Heart left ventricle (tissue), 13 donors: ENCODE data around the gene CRISPLD2.

Experiments used
- CTCF ChIP-seq, 12 donors: fragments of 200-600 bp; sonication (generic) in 4 of 12; IDR thresholded peaks; one replicate each; pipeline versions ENCODE4 v1.5.0 to v1.8.0; 2018 to 2022; ENCODE audit warnings: antibody characterized with exemption in 12 of 12, mild to moderate bottlenecking in 5 of 12
- POLR2A ChIP-seq, 2 donors: fragments of 450-650 bp; IDR thresholded peaks; one replicate each; pipeline ENCODE4 v1.6.1; 2017; ENCODE audit warnings: antibody characterized with exemption in 2 of 2, mild to moderate bottlenecking in 2 of 2, moderate library complexity in 2 of 2
- donor health status: ischemic (EF 13 %, LVEDD 7.1; RV severe dilation, severe dysfunction).
- donor health status: DM: no; HTN: yes; CAD: no.
- donor health status: DM: no; HTN: no; CAD: no.
- donor health status: ischemic (EF 25% LVEDD 6.9; RV normal size, moderate dysfunction).
- donor health status: ischemic (EF 25% LVEDD 5.7; RV mildly dilated, moderate dysfunction).
- donor health status: ischemic (EF 35%, LVEDD 5.7; RV mildly dilated, moderate dysfunction).
- donor health status: nonischemic (EF 11% LVEDD 7.7; RV severe dilation, severe dysfunction).
- donor health status: DM: yes; HTN: yes; CAD: no.
- donor health status: PGD.
- donor health status: ischemic (EF 29% LVEDD 5.4; RV normal size, mild dysfunction).
- donor health status: nonischemic (EF 23%, LVEDD 6.1; RV moderate dilation, normal function).

- TF ChIP-seq CTCF (IDR thresholded peaks at IDR 0.05) = no peak
- no peak for TF ChIP-seq POLR2A (IDR thresholded peaks at IDR 0.05)
Measured at GRCh38 chr16:84914273-84914672, 94.5 kb downstream of the CRISPLD2 start.
